IgD-negative memory B cell (primary cell): Measurements from ENCODE around the gene DPF1. TPM values are rescaled to one million over a fixed set of nuclear protein-coding genes. Genes with fewer than 3 reads are reported as not detected.
"Not testable (repeated sequence)": the region's sequence is repeated elsewhere in the genome, so short reads cannot be mapped to it uniquely, and the experiment has no call there.

Experiments
- H3K27ac Mint-ChIP-seq, 3 donors: one replicate each; pipeline ENCODE4 v1.8.0; 2020 to 2022; ENCODE audit warnings: mild to moderate bottlenecking in 3 of 3, mixed read lengths in 3 of 3, moderate library complexity in 1 of 3
- H3K27me3 Mint-ChIP-seq: one replicate; pipeline ENCODE4 v1.8.0; 2021; ENCODE audit warnings: mixed read lengths
- H3K36me3 Mint-ChIP-seq: one replicate; pipeline ENCODE4 v1.8.0; 2020; ENCODE audit warnings: mild to moderate bottlenecking, mixed read lengths
- H3K4me1 Mint-ChIP-seq, 3 donors: one replicate each; pipeline ENCODE4 v1.8.0; 2020 to 2022; ENCODE audit warnings: mixed read lengths in 3 of 3, mild to moderate bottlenecking in 1 of 3
- H3K4me3 Mint-ChIP-seq, 4 donors: one replicate each; pipeline ENCODE4 v1.8.0; 2020 to 2022; ENCODE audit warnings: mild to moderate bottlenecking in 4 of 4, mixed read lengths in 4 of 4, moderate library complexity in 3 of 4
- H3K9me3 Mint-ChIP-seq, 3 donors: one replicate each; pipeline ENCODE4 v1.8.0; 2020 to 2021; ENCODE audit warnings: mixed read lengths in 3 of 3, mild to moderate bottlenecking in 1 of 3
- polyA plus RNA-seq: library from polyadenylated mRNA; unstranded; fragments of 300-500 nt; fragmentation: Illumina TruSeq; gene quantifications from one replicate; pipeline ENCODE4 v1.2.3, GENCODE V29; 2021

Gene DPF1
- polyA plus RNA-seq, 1 donor from 2014 or later, result 0.24 TPM

DNA sequence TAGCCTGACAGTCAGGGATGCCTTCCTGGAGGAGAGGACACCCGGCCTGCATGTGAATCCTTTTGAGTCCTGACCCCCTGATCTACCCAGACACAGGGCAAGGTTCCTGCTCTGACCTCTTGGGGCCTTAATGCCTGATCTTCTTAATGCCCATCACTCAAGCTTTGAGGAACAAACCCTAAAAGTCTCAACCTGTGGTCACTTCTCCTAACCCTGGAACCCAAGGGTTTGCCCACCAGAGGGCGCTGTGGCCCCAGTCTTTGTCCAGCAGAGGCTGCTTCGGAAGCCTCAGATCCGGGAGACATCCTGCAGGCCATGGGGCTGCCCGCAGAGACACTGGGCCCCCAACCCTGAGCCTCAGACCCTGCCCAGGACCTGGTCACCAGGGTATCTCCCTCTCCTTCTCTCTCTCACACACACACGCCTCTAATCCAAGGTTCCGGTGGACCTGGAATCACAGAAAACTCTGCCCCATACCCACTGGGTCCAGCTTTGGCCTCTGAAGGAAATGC, 9.8 kb upstream of the DPF1 start:
- H3K4me1 Mint-ChIP-seq, result peaks cover 0 to 5% (median 1%) of the 10 kb centered on the region in 3 donors
- peak overlapping the region in 1 of 3 donors; percentile 57 for H3K27ac Mint-ChIP-seq
- H3K36me3 Mint-ChIP-seq, result no peaks in the 10 kb centered on the region
- no peaks in the 10 kb centered on the region for H3K9me3 Mint-ChIP-seq
- H3K4me3 Mint-ChIP-seq, result peak overlapping the region in 1 of 4 donors; percentile 2
- H3K27me3 Mint-ChIP-seq, result peaks cover 14% of the 10 kb centered on the region

- Mint-ChIP-seq H3K4me1 (peaks cover 0 to 8% (median 1%) of the 10 kb centered on the region in 3 donors), H3K27me3 (peaks cover 22% of the 10 kb centered on the region), H3K27ac (no peak overlapping the region), H3K9me3 (no peaks in the 10 kb centered on the region), H3K4me3 (no peak overlapping the region), H3K36me3 (no peaks in the 10 kb centered on the region)
These were observed 7.9 kb upstream of the DPF1 start for GRCh38 chr19:38231918-38232317.

DNA sequence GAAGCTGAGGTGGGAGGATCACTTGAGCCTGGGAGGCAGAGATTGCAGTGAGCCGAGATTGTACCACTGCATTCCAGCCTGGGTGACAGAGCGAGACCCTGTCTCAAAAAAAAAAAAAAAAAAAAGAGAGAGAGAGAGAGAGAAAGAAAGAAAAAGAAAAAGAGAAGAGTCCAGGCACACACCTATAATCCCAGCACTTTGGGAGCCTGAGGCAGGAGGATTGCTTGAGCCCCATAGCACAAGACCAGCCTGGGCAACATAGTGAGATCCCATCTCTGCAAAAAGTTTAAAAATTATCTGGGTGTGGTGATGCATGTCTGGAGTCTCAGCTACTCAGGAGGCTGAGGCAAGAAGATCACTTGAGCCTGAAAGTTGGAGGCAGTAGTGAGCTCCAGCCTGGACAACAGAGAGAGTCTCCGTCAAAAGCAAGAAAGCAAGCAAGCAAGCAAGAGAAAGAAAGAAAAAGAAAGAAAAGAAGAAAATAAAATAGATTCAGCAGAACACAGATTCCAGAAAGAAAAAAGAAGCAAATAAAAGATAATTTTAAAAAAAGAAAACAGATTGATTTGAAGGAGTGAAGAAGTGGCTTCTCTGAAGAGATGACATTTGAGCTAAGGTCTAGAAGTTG, 6.6 kb upstream of the DPF1 start:
- H3K36me3 Mint-ChIP-seq, H3K4me3 Mint-ChIP-seq, H3K4me1 Mint-ChIP-seq, H3K9me3 Mint-ChIP-seq, H3K27ac Mint-ChIP-seq: not testable (repeated sequence)
- H3K27me3 Mint-ChIP-seq, result peaks cover 26% of the 10 kb centered on the region

DNA sequence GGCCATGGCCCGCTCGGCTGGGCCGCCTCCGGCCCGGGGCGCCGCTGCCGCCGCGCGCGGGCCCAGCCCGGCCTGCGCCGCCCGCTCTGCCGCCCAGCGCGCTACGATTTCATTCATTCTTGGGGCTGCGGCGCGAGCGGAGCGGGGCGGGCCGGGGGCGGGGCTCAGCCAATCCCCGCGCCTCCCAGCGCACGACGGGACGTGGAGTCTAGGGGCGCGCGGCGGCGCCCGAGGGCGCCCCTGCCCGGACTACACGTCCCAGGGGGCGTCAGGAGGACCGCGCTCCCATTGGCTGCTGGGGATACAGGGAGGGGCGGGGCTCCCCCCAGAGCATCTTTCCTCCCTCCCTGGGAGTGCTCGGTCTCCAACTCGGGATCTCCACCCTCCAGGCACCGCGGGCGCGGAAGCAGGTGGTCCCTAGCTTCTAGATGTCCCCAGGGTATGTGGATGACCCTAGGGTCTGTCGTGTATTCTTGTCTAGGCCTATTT, 5.6 kb upstream of the DPF1 start:
- peaks cover 31% of the 10 kb centered on the region for H3K27me3 Mint-ChIP-seq
- no peak overlapping the region for H3K27ac Mint-ChIP-seq
- peak overlapping the region in 2 of 4 donors; percentile 39 to 59 for H3K4me3 Mint-ChIP-seq
- peaks cover 1% of the 10 kb centered on the region for H3K36me3 Mint-ChIP-seq
- H3K9me3 Mint-ChIP-seq, result no peaks in the 10 kb centered on the region
- peaks cover 0 to 10% (median 1%) of the 10 kb centered on the region in 3 donors for H3K4me1 Mint-ChIP-seq

GRCh38 chr19:38228491-38229439, 4.7 kb upstream of the DPF1 start:
- Mint-ChIP-seq H3K4me3 (peak overlapping the region in 2 of 4 donors; percentile 25 to 70), H3K27me3 (peaks cover 37% of the 10 kb centered on the region), H3K36me3 (peaks cover 3% of the 10 kb centered on the region), H3K4me1 (peaks cover 0 to 15% (median 4%) of the 10 kb centered on the region in 3 donors), H3K27ac (no peak overlapping the region), H3K9me3 (no peaks in the 10 kb centered on the region)

- Mint-ChIP-seq H3K9me3 (no peaks in the 10 kb centered on the region), H3K4me3 (peak overlapping the region in 2 of 4 donors; percentile 57 to 76), H3K27me3 (peaks cover 44% of the 10 kb centered on the region), H3K27ac (peak overlapping the region in 1 of 3 donors; percentile 59), H3K36me3 (peaks cover 3% of the 10 kb centered on the region), H3K4me1 (peaks cover 0 to 20% (median 9%) of the 10 kb centered on the region in 3 donors)
These were observed 4.0 kb upstream of the DPF1 start for GRCh38 chr19:38228005-38228377.

DNA sequence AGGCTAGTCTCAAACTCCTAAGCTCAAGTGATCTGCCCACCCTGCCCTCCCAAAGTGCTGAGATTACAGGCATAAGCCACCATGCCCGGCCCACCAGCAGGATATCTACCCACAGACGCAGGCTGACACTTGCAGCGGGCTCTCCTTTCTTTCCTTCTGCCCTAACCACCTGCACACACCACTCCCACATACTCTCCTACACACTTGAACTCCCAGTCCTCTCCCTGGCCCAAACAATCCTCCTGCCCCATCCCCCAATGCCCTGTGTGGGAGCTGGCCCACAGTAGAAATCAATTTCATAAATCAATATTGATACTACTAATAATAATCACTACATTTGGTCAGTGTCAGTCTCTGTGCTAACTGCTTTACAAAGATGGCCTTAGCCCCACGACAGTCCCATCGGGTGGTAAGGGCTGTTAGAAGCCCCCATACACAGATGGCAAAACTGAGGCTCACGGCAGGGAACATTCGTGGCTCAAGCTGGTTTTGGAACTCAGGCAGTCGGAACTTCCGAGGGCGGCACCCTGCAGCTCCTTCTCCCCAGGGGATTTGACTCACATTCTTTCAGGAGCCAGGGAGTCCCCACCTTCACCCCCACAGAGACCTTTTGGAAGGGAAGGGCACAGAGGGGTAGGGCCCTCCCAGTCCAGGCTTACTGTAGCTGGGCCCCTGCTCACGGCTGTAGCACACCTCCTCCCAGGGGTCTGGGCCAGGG, 3.4 kb upstream of the DPF1 start:
- Mint-ChIP-seq H3K27me3 (peaks cover 46% of the 10 kb centered on the region), H3K9me3 (no peaks in the 10 kb centered on the region), H3K4me1 (peaks cover 0 to 21% (median 11%) of the 10 kb centered on the region in 3 donors), H3K4me3 (peak overlapping the region in 1 of 4 donors; percentile 76), H3K36me3 (peaks cover 3% of the 10 kb centered on the region), H3K27ac (peak overlapping the region in 1 of 3 donors; percentile 59)

GRCh38 chr19:38224863-38225218, 819 bp upstream of the DPF1 start:
- H3K27ac Mint-ChIP-seq, result not testable (repeated sequence)
- H3K4me3 Mint-ChIP-seq, result peak overlapping the region in 2 of 4 donors; percentile 69 to 93

GRCh38 chr19:38223617-38224013, 407 bp downstream of the DPF1 start:
- Mint-ChIP-seq H3K4me3 (peak overlapping the region; percentile 4 to 69 (median 49)), H3K27me3 (peaks cover 54% of the 10 kb centered on the region), H3K27ac (no peak overlapping the region), H3K4me1 (peaks cover 5 to 16% (median 10%) of the 10 kb centered on the region in 3 donors), H3K36me3 (peaks cover 3% of the 10 kb centered on the region), H3K9me3 (no peaks in the 10 kb centered on the region)

More at GRCh38 chr19:38224863-38225218, 819 bp upstream of the DPF1 start:
- H3K36me3 Mint-ChIP-seq, H3K9me3 Mint-ChIP-seq: not testable (repeated sequence)
- peaks cover 53% of the 10 kb centered on the region for H3K27me3 Mint-ChIP-seq
- peaks cover 5 to 19% (median 11%) of the 10 kb centered on the region in 3 donors for H3K4me1 Mint-ChIP-seq

DNA sequence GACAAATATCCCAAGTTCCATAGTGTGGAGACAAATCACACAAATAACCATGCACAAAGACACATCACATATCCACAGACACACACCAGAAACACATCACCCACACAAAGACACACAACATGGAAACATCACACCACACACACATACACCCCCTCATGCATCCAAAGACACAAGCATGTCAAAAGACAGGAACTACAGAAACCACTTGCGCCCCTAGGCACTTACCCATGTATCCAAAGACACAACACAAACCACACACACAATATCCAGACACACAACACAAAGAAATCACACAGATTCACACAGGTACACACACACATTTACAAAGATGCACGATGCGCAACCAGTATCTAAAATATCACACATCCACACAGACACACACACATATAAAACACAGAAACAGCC, 901 bp downstream of the DPF1 start:
- no peaks in the 10 kb centered on the region for H3K9me3 Mint-ChIP-seq
- H3K4me3 Mint-ChIP-seq, result peak overlapping the region; percentile 4 to 69 (median 49)
- H3K4me1 Mint-ChIP-seq, result peaks cover 5 to 14% (median 10%) of the 10 kb centered on the region in 3 donors
- H3K27me3 Mint-ChIP-seq, result peaks cover 56% of the 10 kb centered on the region
- H3K36me3 Mint-ChIP-seq, result peaks cover 3% of the 10 kb centered on the region
- no peak overlapping the region for H3K27ac Mint-ChIP-seq

DNA sequence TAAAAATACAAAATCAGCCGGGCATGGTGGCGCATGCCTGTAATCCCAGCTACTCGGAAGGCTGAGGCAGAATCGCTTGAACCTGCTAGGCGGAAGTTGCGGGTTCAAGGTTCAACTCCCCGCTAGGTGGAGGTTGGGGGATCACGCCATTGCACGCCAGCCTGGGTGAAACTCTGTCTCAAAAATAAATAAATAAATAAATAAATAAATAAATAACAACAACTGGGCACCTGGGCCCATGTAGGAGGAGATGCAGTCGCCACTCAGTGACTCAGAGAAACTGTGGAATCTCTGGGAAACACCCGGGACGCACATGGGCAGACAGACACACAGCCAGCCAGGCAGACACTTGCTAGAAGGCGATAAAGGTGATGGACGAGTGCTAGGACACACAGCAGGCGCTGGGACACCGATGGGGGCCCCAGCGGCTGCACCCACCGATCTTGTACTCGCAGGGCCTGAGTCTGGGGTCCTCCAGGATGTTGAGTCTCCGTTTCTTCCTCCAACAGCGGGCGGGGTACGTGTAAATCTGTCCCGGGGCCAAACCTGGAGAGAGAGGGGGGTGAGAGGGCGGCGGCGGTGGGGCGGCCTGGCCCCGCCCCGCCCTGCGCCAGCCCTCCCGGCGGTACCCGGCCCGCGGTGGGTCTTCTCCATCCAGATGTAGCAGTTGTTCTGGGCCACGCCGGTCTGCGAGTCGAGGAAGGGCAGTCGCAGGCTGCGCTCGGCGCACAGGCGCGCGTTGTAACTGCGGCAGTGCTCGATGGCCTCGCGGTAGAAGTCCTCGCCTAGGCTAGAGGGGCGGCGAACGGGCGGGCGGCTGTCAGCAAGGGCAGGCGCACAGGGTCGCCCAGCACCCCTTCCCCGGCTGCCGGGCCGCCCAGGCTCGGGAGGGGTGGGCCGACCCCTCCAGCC, 1.8 kb downstream of the DPF1 start:
- Mint-ChIP-seq H3K27me3 (peaks cover 48% of the 10 kb centered on the region), H3K4me1 (peaks cover 5 to 14% (median 10%) of the 10 kb centered on the region in 3 donors), H3K9me3 (no peaks in the 10 kb centered on the region), H3K27ac (peak overlapping the region in 1 of 3 donors; percentile 49), H3K36me3 (peaks cover 3% of the 10 kb centered on the region), H3K4me3 (no peak overlapping the region)

GRCh38 chr19:38221421-38221820, 2.6 kb downstream of the DPF1 start:
- Mint-ChIP-seq H3K4me1 (peaks cover 5 to 11% (median 10%) of the 10 kb centered on the region in 3 donors), H3K4me3 (peak overlapping the region in 1 of 4 donors; percentile 63), H3K27me3 (peaks cover 44% of the 10 kb centered on the region), H3K36me3 (peaks cover 2% of the 10 kb centered on the region), H3K9me3 (no peaks in the 10 kb centered on the region), H3K27ac (no peak overlapping the region)

DNA sequence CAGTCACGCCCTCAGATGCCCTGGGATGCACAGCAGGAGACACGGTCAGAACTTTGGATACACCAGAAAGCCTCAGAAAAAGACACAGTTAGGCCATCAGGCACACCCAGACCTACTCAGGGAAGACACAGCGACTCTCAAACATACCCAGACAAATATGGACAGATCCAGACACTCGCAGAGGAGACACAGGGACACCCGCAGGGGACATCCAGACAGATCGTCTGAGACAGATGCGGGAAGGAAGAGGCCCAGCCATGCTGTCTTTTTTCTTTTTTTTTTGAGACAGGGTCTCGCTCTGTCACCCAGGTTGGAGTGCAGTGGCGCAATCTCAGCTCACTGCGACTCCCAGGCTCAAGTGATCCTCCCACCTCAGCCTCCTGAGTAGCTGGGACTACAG, 4.8 kb downstream of the DPF1 start:
- Mint-ChIP-seq H3K4me3 (no peak overlapping the region), H3K4me1 (peaks cover 8 to 11% (median 8%) of the 10 kb centered on the region in 3 donors), H3K27ac (no peak overlapping the region), H3K9me3 (no peaks in the 10 kb centered on the region), H3K27me3 (peaks cover 46% of the 10 kb centered on the region), H3K36me3 (no peaks in the 10 kb centered on the region)

DNA sequence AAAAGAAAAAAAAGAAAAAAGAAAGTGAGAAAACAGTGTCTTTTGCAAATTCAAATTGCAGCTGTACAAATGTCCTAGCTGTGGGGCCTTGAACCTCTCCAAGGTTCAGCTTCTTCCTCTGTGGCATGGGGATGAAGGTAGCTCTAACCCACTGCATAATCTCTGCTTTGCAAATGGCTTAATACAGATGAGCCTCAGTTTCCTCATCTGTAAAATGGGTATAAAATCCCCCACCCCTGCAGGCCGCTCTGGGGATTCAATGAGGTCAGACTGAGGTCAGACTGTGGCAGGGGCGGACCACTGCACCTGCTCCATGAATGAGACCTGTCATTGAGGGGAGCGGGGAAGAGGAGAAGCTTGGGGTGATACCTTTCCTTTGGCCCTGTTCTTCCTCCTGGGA, 5.8 kb downstream of the DPF1 start:
- peaks cover 9 to 15% (median 13%) of the 10 kb centered on the region in 3 donors for H3K4me1 Mint-ChIP-seq
- H3K27ac Mint-ChIP-seq, result no peak overlapping the region
- no peaks in the 10 kb centered on the region for H3K36me3 Mint-ChIP-seq
- no peak overlapping the region for H3K4me3 Mint-ChIP-seq
- H3K27me3 Mint-ChIP-seq, result peaks cover 50% of the 10 kb centered on the region
- H3K9me3 Mint-ChIP-seq, result peaks cover 0 to 4% (median 0%) of the 10 kb centered on the region in 3 donors
